Measurements from ENCODE around the gene ABCB8. TPM values are rescaled to one million over a fixed set of nuclear protein-coding genes. Genes with fewer than 3 reads are reported as not detected.
A peak's percentile ranks its signal among the peaks of the same experiment; 100 is the strongest.

Gene ABCB8
- total RNA-seq, 4 donors from 2014 or later: 29.5 to 42.3 (median 31.9) TPM

GRCh38 chr7:151005566-151005965, 22.7 kb upstream of the ABCB8 start:
- Histone ChIP-seq H3K9me3 (no peaks in the 10 kb centered on the region), H3K4me1 (peaks cover 21% of the 10 kb centered on the region), H3K27me3 (peaks cover 15% of the 10 kb centered on the region), H3K27ac (no peak overlapping the region), H3K36me3 (no peaks in the 10 kb centered on the region), H3K4me3 (no peak overlapping the region)
- TF ChIP-seq POLR2AphosphoS5 (IDR thresholded peaks at IDR 0.05) (no peak), POLR2A (IDR thresholded peaks at IDR 0.05) (no peak), CTCF (IDR thresholded peaks at IDR 0.05) (no peak), EP300 (IDR thresholded peaks at IDR 0.05) (no peak)
- 76% methylated on average over 6 of the region's 9 CpGs for WGBS
- DNase-seq (ENCODE audit: low spot score in 2 of 2): no peak

GRCh38 chr7:151006590-151007300, 21.5 kb upstream of the ABCB8 start:
- H3K27ac ChIP-seq: no peak overlapping the region
- WGBS: 85% methylated on average over 16 of the region's 23 CpGs

GRCh38 chr7:151007469-151007898, 20.8 kb upstream of the ABCB8 start:
- Histone ChIP-seq H3K4me3 (no peak overlapping the region), H3K27me3 (peaks cover 17% of the 10 kb centered on the region), H3K36me3 (no peaks in the 10 kb centered on the region), H3K27ac (no peak overlapping the region), H3K9me3 (no peaks in the 10 kb centered on the region), H3K4me1 (peaks cover 21% of the 10 kb centered on the region)
- no peak for DNase-seq (ENCODE audit: low spot score in 2 of 2)
- WGBS: 86% methylated on average over 7 of the region's 7 CpGs
- no peak for TF ChIP-seq POLR2AphosphoS5 (IDR thresholded peaks at IDR 0.05)
- no peak for TF ChIP-seq CTCF (IDR thresholded peaks at IDR 0.05)
- TF ChIP-seq POLR2A (IDR thresholded peaks at IDR 0.05): no peak
- no peak for TF ChIP-seq EP300 (IDR thresholded peaks at IDR 0.05)

More at GRCh38 chr7:151006590-151007300, 21.5 kb upstream of the ABCB8 start:
- H3K27me3 ChIP-seq: peaks cover 15% of the 10 kb centered on the region
- no peak for DNase-seq (ENCODE audit: low spot score in 2 of 2)
- TF ChIP-seq POLR2AphosphoS5 (IDR thresholded peaks at IDR 0.05) (no peak), CTCF (IDR thresholded peaks at IDR 0.05) (no peak), POLR2A (IDR thresholded peaks at IDR 0.05) (no peak), EP300 (IDR thresholded peaks at IDR 0.05) (no peak)
- no peak overlapping the region for H3K4me3 ChIP-seq
- H3K9me3 ChIP-seq: no peaks in the 10 kb centered on the region
- no peaks in the 10 kb centered on the region for H3K36me3 ChIP-seq
- peaks cover 21% of the 10 kb centered on the region for H3K4me1 ChIP-seq

GRCh38 chr7:151008143-151008510, 20.1 kb upstream of the ABCB8 start:
- no peak for DNase-seq (ENCODE audit: low spot score in 2 of 2)
- H3K4me1 ChIP-seq: peaks cover 25% of the 10 kb centered on the region
- H3K9me3 ChIP-seq: no peaks in the 10 kb centered on the region
- peaks cover 24% of the 10 kb centered on the region for H3K27me3 ChIP-seq
- 38% methylated on average over 11 of the region's 11 CpGs for WGBS
- no peak overlapping the region for H3K27ac ChIP-seq
- no peak overlapping the region for H3K4me3 ChIP-seq
- H3K36me3 ChIP-seq: no peaks in the 10 kb centered on the region
- TF ChIP-seq POLR2A (IDR thresholded peaks at IDR 0.05): no peak
- TF ChIP-seq POLR2AphosphoS5 (IDR thresholded peaks at IDR 0.05): no peak
- no peak for TF ChIP-seq EP300 (IDR thresholded peaks at IDR 0.05)
- TF ChIP-seq CTCF (IDR thresholded peaks at IDR 0.05): no peak

GRCh38 chr7:151008511-151009323, 19.5 kb upstream of the ABCB8 start:
- Histone ChIP-seq H3K36me3 (no peaks in the 10 kb centered on the region), H3K4me3 (no peak overlapping the region), H3K4me1 (peaks cover 31% of the 10 kb centered on the region), H3K27ac (no peak overlapping the region), H3K27me3 (peaks cover 29% of the 10 kb centered on the region), H3K9me3 (no peaks in the 10 kb centered on the region)
- peak; percentile 37 to 74 for TF ChIP-seq CTCF (IDR thresholded peaks at IDR 0.05)
- no peak for TF ChIP-seq POLR2A (IDR thresholded peaks at IDR 0.05)
- TF ChIP-seq POLR2AphosphoS5 (IDR thresholded peaks at IDR 0.05): no peak
- no peak for TF ChIP-seq EP300 (IDR thresholded peaks at IDR 0.05)
- WGBS: 38% methylated on average over 26 of the region's 40 CpGs
- no peak for DNase-seq (ENCODE audit: low spot score in 2 of 2)
